H54 (cell line): Measurements from ENCODE around the gene DCX.

Experiments
- DNase-seq: peaks from one replicate; pipeline ENCODE4 v3.0.0; 2011; ENCODE audit warnings: low spot score, mixed read lengths; ENCODE audit not compliant: insufficient read length
- FAIRE-seq: peaks from 3 replicates; lab custom pipeline; 2011; peaks lifted over from hg19 to GRCh38; lab: Jason Lieb, UNC
- POLR2A ChIP-seq: IDR thresholded peaks from 2 replicates; pipeline ENCODE4 v1.6.1; 2011; ENCODE audit warnings: low read depth, mild to moderate bottlenecking, low read length

Gene DCX

DNA sequence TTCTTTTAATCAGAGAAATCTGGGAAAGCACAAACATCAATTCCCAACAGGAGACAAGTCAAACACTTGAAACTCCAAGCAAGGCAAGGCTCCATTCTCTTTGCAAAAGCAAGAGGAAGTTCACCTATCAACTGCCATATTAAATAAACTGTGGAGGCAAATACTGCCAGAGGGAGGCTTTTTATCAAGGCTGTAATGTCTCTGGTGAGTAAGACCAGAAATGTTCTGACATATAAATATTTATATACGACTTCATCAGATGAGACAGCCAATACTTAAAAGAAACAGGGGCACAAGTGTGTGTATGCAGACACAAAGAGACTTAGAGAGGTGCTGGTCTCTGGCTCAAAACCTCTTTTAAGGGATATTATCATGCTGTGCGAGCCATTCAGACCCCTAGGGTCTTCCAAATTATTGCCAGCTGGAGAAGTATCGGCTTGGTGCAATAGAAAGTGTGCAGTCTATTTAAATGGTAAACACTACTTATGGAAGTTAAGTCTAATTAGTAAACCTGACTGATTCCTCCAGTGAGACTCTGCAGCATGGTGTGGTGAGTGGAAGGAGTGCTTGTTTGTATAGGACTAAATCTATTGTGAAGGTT lies 24.4 kb downstream of the DCX start:
- TF ChIP-seq POLR2A = no peak
- no peak for FAIRE-seq

GRCh38 chrX:111386615-111387233 lies 25.3 kb downstream of the DCX start:
- DNase-seq (no peak), FAIRE-seq (no peak)
- no peak for TF ChIP-seq POLR2A

More for the DNA sequence above, 24.4 kb downstream of the DCX start:
- DNase-seq = no peak

DNA sequence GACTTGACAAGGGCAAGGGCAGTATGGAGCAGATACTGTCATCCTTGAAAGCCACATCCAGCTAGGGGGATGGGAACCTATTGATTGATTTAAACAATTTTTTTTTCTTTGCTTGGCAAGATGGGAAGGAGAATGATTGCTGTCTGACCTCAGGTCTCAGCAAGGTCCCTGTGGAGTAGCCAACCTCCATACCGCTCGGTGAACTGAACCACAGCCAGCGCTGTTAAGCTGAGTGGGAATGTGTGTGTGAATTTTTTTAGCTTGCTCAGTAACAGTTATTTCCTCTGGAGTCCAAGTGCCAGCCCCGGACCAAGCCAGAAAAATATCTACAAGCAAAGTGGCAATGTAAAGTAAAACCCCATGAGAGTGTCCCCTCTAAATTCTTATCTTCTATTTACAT lies 25.9 kb downstream of the DCX start:
- FAIRE-seq (no peak), DNase-seq (no peak)
- TF ChIP-seq POLR2A = no peak

DNA sequence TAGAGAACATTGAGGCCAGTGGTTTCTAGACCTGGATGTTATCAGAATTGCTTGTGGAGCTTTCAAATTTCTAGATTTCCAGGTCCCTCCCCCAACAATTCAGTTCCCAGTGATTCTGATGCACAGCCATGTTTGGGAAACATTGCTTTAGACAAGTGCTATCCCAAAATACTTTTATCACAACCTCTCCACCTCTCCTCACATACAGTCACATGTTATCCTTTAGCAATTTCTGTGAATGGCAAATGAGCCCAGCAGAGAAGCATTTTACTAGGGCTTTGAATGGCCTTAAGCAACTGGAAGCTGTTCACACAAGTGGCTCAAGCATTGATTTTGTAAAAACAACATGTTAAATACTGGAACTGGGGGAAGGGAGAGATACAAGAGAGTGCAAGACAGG lies 29.7 kb downstream of the DCX start:
- FAIRE-seq = no peak
- no peak for DNase-seq
- no peak for TF ChIP-seq POLR2A

DNA sequence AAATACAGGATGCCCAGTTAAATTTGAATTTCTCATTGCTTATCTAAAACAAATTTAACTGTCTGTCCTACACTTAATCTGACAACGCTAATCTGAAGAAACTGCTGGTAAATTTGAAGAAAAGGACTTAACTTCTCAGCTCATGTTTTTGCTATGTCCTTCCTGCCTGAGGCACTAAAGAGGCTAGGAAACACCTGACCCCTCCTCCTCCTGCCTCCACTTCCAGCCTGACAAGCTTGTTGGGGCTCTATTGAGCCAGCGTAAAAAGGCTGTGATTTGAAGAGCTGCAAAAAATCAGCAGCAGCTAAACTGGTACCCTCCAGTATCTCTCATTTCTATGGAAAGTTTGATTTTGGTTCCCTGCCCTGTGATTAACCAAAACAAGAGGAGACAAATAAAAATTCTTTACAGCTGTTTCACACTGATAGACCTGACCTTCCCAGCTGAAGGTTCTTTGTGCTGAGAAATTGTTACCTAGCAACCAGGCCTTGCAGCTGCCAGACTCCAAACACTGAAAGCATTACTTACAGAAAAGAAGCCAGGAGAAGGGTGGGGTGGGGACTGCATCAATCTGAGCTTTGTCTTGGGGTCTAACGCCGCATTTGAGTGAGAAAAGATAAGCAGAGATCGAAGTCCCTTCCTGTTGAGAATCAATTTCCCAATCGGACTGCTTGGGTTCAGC lies 35.0 kb downstream of the DCX start:
- DNase-seq (no peak), FAIRE-seq (no peak)
- no peak for TF ChIP-seq POLR2A

- no peak for TF ChIP-seq POLR2A
- FAIRE-seq = no peak
- no peak for DNase-seq
Measured at GRCh38 chrX:111376486-111376885, 35.5 kb downstream of the DCX start.

GRCh38 chrX:111375747-111376146 lies 36.2 kb downstream of the DCX start:
- no peak for DNase-seq
- FAIRE-seq = no peak
- no peak for TF ChIP-seq POLR2A

- DNase-seq = no peak
- no peak for FAIRE-seq
Measured at GRCh38 chrX:111372086-111372485, 39.9 kb downstream of the DCX start.

GRCh38 chrX:111365770-111366325 lies 46.1 kb downstream of the DCX start:
- DNase-seq (no peak), FAIRE-seq (no peak)
- TF ChIP-seq POLR2A = no peak

More at GRCh38 chrX:111372086-111372485, 39.9 kb downstream of the DCX start:
- no peak for TF ChIP-seq POLR2A

- TF ChIP-seq POLR2A = no peak
- DNase-seq (no peak), FAIRE-seq (no peak)
Measured at GRCh38 chrX:111363741-111364140, 48.3 kb downstream of the DCX start.

DNA sequence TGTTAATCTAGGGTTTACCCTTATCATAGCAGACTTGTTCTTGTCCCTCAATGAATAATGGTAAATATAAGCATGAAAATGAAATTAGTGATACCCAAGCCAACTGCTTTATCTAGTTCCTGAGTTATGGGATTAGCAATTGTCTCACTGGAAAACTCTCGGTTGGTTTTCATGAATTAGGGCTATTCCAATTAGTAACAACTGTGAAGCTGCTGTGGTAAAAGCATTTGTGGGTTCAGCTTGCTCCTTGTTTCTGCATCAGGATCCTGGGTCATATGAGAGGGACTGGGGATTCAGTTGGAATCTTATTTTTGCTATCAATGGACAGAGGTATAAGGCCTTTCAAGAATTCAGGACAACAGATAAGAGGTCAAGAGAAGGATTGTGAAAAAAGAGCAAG lies 50.2 kb downstream of the DCX start:
- FAIRE-seq (no peak), DNase-seq (no peak)
- TF ChIP-seq POLR2A = no peak

DNA sequence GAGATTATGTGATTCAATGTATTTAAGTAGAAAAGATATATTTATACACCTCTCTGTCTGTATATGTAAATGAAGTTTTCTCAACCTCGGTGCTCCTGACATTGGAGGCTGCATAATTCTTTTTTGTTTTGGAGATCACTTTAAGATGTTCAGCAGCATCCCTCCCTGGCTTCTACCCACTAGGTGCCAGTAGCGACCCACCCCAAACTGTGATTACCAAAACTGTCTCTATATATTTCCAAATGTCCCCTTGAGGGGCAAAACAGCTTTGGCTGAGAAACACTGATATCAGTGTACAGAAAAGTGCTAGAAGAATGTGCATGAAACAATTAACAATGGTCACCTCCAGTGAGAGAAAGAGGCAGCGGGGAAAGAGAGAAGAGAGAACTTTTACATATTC lies 51.2 kb downstream of the DCX start:
- TF ChIP-seq POLR2A = no peak
- FAIRE-seq (no peak), DNase-seq (no peak)

- DNase-seq = no peak
- FAIRE-seq = no peak
- TF ChIP-seq POLR2A = no peak
Measured at GRCh38 chrX:111355523-111356115, 56.4 kb downstream of the DCX start.

DNA sequence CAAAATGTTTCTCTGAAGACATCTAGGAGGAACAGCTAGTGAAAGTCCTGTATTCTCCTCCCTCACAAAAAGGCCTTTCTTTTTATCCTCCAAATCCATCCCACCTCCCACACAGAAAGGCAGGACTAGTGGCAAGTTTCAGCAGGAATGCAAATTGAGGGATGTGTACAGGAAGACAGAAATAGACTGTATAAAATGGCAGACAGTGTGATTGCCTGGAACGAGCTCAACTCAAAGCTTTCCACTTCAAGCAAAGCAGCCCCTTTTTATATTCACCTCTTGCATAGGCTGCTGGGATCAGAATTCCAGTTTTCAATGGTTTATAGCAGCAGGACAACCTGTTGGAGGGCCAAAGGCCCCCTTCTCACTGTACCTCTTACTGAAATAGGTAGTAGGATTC lies 57.5 kb downstream of the DCX start:
- FAIRE-seq = no peak
- no peak for TF ChIP-seq POLR2A
- DNase-seq = no peak
